ENCODE data around the gene ANK2.

The ANK2 gene

DNA sequence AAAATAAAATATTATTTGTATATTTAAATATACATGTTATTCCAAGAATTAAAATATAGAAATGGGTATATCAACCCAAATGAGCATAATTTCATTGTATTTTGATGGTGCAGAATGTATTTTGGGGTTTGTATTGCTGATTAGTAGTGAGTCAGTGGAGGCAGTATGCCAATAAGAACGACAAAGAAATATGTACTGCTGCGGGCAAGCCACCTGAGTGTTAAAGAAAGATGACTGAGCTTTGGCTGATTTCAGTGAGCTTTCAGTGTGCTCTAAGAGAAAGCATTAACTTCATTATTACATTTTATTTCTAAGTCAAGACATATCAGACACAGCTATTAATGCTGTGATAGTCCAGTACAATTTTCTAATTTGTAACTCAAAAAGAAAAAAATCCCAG lies 297.8 kb downstream of the ANK2 start:
- no peak for TF ChIP-seq MYC (IDR thresholded peaks at IDR 0.05; ENCODE audit: low read depth, low read length)
- TF ChIP-seq, protein P1, sequence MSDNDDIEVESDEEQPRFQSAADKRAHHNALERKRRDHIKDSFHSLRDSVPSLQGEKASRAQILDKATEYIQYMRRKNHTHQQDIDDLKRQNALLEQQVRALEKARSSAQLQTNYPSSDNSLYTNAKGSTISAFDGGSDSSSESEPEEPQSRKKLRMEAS (IDR thresholded peaks at IDR 0.05; ENCODE audit: low read depth, low read length) = no peak
- TF ChIP-seq POLR2A (IDR thresholded peaks at IDR 0.05; ENCODE audit: extremely low read depth, insufficient read length) = no peak
- TF ChIP-seq, protein P2, sequence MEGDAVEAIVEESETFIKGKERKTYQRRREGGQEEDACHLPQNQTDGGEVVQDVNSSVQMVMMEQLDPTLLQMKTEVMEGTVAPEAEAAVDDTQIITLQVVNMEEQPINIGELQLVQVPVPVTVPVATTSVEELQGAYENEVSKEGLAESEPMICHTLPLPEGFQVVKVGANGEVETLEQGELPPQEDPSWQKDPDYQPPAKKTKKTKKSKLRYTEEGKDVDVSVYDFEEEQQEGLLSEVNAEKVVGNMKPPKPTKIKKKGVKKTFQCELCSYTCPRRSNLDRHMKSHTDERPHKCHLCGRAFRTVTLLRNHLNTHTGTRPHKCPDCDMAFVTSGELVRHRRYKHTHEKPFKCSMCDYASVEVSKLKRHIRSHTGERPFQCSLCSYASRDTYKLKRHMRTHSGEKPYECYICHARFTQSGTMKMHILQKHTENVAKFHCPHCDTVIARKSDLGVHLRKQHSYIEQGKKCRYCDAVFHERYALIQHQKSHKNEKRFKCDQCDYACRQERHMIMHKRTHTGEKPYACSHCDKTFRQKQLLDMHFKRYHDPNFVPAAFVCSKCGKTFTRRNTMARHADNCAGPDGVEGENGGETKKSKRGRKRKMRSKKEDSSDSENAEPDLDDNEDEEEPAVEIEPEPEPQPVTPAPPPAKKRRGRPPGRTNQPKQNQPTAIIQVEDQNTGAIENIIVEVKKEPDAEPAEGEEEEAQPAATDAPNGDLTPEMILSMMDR (IDR thresholded peaks at IDR 0.05; ENCODE audit: low read depth, low read length) = no peak
- no peak overlapping the region for H3K4me3 ChIP-seq (ENCODE audit: low read depth, low read length)
- DNase-seq (ENCODE audit: low read depth) = no peak

DNA sequence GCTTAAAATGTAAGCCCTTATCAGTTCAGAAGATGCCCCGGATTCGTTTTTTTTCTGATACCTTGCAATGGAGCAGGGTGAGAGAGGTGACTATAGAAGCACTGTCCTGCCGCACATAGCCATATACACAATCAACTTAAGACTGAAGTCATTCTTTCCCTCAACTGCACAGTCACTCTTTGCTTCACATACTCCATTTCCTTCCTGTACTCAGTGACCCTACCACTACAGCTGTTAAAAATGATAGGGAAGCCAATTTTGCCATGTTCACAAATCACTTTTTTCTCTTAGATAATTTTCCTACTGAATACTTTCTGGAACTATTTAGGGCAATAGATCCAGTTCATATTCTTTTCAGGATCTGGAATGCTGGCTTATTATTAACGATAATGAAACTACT lies 300.0 kb downstream of the ANK2 start:
- DNase-seq (ENCODE audit: low read depth) = peak; percentile 10
- TF ChIP-seq MYC (IDR thresholded peaks at IDR 0.05; ENCODE audit: low read depth, low read length) = no peak
- TF ChIP-seq, protein P2 (IDR thresholded peaks at IDR 0.05; ENCODE audit: low read depth, low read length) = no peak
- TF ChIP-seq POLR2A (IDR thresholded peaks at IDR 0.05; ENCODE audit: extremely low read depth, insufficient read length) = no peak
- TF ChIP-seq, protein P1 (IDR thresholded peaks at IDR 0.05; ENCODE audit: low read depth, low read length) = no peak
- no peak overlapping the region for H3K4me3 ChIP-seq (ENCODE audit: low read depth, low read length)

DNA sequence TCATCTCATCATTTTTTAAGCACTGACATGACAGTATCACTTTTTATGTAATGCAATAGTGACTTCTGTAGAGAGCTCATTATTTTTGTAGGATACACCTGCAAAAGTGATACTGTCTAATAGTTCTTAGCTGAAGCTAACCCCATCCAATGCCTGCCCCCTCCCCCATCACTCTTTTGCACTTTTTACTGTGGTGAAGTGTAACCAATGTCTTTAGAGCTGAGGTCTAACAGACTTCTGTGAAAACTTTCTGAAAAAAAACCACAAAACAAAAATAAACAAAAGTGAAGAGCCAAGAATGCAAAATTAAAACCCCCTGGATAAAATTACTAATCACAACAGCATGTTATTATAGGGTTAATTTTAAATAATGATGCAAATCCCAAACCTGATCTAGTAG lies 301.1 kb downstream of the ANK2 start:
- no peak overlapping the region for H3K4me3 ChIP-seq (ENCODE audit: low read depth, low read length)
- TF ChIP-seq, protein P2 (IDR thresholded peaks at IDR 0.05; ENCODE audit: low read depth, low read length) = no peak
- TF ChIP-seq, protein P1 (IDR thresholded peaks at IDR 0.05; ENCODE audit: low read depth, low read length) = no peak
- no peak for TF ChIP-seq POLR2A (IDR thresholded peaks at IDR 0.05; ENCODE audit: extremely low read depth, insufficient read length)
- TF ChIP-seq MYC (IDR thresholded peaks at IDR 0.05; ENCODE audit: low read depth, low read length) = no peak
- DNase-seq (ENCODE audit: low read depth) = no peak

DNA sequence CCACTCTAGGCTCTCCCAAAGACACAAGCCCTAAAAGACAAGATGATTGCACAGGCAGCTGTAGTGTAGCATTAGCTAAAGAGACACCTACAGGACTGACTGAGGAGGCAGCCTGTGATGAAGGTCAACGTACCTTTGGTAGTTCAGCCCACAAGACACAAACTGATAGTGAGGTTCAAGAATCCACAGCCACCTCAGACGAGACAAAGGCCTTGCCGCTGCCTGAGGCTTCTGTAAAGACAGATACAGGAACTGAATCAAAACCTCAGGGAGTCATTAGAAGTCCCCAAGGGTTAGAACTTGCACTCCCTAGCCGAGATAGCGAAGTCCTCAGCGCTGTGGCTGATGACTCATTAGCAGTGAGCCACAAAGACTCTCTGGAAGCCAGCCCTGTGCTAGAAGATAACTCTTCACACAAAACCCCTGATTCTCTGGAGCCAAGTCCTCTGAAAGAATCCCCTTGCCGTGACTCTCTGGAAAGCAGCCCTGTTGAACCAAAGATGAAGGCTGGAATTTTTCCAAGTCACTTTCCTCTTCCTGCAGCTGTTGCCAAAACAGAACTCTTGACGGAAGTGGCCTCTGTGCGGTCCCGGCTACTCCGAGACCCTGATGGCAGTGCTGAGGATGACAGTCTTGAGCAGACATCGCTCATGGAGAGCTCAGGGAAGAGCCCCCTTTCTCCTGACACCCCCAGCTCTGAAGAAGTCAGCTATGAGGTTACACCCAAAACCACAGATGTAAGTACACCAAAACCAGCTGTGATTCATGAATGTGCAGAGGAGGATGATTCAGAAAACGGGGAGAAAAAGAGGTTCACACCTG lies 306.3 kb downstream of the ANK2 start:
- DNase-seq (ENCODE audit: low read depth) = peak; percentile 94
- no peak overlapping the region for H3K4me3 ChIP-seq (ENCODE audit: low read depth, low read length)
- TF ChIP-seq, protein P2 (IDR thresholded peaks at IDR 0.05; ENCODE audit: low read depth, low read length) = no peak
- TF ChIP-seq MYC (IDR thresholded peaks at IDR 0.05; ENCODE audit: low read depth, low read length) = no peak
- no peak for TF ChIP-seq POLR2A (IDR thresholded peaks at IDR 0.05; ENCODE audit: extremely low read depth, insufficient read length)
- TF ChIP-seq, protein P1 (IDR thresholded peaks at IDR 0.05; ENCODE audit: low read depth, low read length) = no peak

DNA sequence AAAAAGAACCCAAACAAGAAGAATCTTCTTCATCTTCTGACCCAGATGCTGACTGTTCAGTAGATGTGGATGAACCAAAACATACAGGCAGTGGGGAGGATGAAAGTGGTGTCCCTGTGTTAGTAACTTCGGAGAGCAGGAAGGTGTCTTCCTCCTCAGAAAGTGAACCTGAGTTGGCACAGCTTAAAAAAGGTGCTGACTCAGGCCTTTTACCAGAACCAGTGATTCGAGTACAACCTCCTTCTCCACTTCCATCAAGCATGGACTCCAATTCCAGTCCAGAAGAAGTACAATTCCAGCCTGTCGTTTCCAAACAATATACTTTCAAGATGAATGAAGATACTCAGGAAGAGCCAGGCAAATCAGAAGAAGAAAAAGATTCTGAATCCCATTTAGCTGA lies 307.0 kb downstream of the ANK2 start:
- TF ChIP-seq, protein P1 (IDR thresholded peaks at IDR 0.05; ENCODE audit: low read depth, low read length) = no peak
- TF ChIP-seq POLR2A (IDR thresholded peaks at IDR 0.05; ENCODE audit: extremely low read depth, insufficient read length) = no peak
- no peak for TF ChIP-seq MYC (IDR thresholded peaks at IDR 0.05; ENCODE audit: low read depth, low read length)
- TF ChIP-seq, protein P2 (IDR thresholded peaks at IDR 0.05; ENCODE audit: low read depth, low read length) = no peak
- no peak for DNase-seq (ENCODE audit: low read depth)
- no peak overlapping the region for H3K4me3 ChIP-seq (ENCODE audit: low read depth, low read length)
